ENCODE data around the gene DDAH1. TPM values are rescaled to one million over a fixed set of nuclear protein-coding genes. Genes with fewer than 3 reads are reported as not detected.
"Not testable (repeated sequence)": the region's sequence is repeated elsewhere in the genome, so short reads cannot be mapped to it uniquely, and the experiment has no call there.

DDAH1 gene
- polyA plus RNA-seq, 1 donor, result 52.8 TPM

DNA sequence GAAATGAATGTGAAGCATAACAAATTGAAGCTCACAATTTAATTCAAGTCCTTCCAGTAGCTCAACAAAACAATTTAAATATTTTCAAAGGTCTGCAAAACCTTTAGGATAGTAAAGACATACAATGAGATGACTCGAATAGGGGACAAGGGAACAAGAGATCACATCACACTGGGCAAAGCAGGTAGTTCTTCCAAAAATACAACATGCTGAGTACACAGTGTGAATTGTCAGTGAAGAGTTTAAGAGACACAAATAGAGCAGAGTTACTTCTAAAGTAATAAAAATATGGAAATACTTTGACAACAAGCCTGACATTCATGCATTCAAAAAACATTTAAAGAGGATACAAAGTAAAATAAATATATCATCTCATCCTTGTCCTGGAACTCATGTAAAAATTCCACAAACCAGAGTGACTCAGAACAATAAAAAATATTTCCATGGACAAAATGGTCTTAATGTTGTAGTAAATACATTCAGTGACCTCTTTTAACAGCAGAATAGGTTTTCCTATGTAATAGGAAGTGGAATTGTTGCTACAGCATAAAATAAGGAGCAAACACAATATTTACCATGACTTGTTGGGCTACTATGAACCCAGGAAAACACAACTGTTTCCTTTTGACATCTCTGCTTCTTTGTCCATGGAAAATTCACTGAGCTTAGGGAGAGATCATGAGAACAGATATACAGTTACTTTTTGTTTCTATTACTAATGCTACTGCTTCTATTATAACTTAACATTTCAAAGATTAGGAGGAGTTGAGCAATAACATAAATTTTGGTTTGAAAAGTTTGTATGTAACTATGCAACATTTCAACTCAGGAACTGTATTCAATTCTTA is 104.9 kb downstream of the DDAH1 start:
- DNase-seq (ENCODE audit: low read depth), result no peak

DNA sequence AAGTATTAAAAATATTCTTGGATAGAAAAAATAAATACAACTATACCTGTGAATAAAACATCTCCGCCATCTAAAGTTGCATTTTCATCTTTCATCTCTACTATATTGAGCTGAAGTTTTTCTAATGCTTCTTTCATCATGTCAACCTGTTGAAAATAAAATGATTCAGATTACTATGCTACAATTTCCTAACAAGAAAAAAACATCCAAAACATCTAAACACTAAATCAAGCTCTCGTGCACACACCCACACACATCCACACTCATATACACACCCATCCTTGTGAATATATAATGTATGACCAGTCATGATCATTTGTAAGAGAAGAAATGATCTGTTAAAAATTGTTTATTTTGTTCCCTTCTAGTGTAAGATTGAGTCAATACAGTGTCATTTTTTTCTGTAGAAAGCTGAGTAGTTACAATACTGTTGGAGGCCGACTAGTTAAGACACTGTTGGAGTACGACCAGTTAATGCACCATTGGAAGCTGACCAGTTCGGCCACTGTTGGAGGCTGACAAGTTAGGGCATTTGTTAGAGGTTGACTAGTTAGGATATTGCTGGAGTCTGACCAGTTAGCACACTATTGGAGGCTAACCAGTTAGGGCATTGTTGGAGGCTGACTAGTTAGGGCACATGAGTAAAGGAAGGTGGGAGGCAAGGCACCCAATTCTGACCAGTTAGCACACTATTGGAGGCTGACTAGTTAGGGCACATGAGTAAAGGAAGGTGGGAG is 106.1 kb downstream of the DDAH1 start:
- no peak for DNase-seq (ENCODE audit: low read depth)

DNA sequence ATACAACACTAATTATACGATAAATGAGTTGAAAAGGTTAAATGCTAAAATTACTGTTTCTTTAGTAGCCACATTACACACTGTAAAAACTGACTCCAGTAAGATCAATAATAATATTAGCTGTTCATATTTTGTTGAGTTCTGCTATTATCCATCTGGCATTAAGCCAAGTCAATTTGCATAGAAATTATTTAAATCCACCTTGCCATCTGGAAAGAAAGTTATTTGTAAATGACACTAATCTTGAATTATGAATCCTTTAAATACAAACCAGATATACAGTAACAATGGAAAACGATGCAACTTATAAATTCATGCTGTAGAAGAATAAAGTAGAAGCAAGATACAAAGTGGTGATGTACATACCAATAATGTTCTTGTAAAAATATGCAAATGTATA is 107.1 kb downstream of the DDAH1 start:
- no peak for DNase-seq (ENCODE audit: low read depth)

- no peak for DNase-seq (ENCODE audit: low read depth)
Observed at GRCh38 chr1:85356130-85356529, 108.8 kb downstream of the DDAH1 start.

GRCh38 chr1:85352055-85352454 is 112.9 kb downstream of the DDAH1 start:
- DNase-seq (ENCODE audit: low read depth), result no peak

GRCh38 chr1:85351202-85351828 is 113.6 kb downstream of the DDAH1 start:
- DNase-seq (ENCODE audit: low read depth), result no peak

DNA sequence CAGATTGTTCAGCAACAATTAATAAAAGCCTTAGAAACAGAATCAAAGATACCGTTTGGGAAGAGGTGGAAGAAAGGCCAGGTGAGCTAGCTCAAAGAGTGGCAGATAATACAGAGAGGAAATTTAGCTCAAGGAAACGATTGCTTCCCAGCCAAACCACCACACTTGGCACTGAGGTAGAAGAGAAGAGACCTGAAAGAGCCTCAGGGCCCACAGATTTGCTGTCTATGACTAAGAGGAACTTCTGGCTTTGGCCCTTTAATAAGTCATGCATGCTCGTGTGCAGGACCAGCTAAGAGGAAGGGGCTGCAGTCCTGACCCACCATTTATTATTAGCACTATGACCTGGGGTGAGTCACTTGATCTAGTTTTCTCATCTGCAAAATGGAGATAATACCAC is 115.7 kb downstream of the DDAH1 start:
- DNase-seq (ENCODE audit: low read depth), result no peak

DNA sequence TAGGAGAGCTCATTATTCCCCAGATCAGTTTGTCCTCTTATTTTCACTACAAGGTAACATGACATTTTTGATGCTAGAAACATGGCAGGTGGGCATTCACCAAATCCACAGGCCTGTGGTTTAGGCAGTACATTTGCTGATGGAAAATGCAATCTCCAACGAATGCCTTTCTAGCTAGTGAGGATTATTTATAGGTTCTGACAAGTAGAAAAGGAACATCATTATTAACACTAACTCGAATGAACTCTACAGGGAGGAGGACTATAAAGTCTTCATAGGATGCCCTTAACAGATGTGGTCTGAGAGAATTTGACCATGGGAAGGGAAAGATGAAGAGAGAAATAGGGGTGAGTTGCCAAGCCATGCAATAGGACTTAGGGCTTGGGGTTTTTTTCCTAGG is 117.1 kb downstream of the DDAH1 start:
- no peak for DNase-seq (ENCODE audit: low read depth)

- DNase-seq (ENCODE audit: low read depth), result not testable (repeated sequence)
Observed at GRCh38 chr1:85347275-85347674, 117.7 kb downstream of the DDAH1 start.

- no peak for DNase-seq (ENCODE audit: low read depth)
Observed at GRCh38 chr1:85344256-85344694, 120.7 kb downstream of the DDAH1 start.

GRCh38 chr1:85343612-85344255 is 121.2 kb downstream of the DDAH1 start:
- DNase-seq (ENCODE audit: low read depth), result no peak

DNA sequence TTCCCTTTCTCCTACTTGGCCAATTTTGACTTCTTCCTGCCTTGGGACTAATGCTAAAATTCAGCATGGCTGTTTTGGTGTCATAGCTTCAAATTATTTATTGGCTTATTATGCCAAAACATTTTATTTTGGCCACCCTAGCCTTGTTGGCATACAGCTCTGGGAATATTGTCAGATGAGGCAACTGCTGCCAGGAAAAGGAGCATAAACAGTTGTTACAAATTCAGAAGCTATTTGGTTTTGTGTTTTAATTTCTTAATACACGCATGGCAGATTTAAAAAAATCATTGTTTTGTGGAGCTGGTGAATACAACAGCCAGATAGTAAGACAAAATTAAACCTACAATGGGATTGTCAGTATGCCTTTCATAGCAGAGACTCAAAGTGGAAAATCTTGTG is 121.7 kb downstream of the DDAH1 start:
- no peak for DNase-seq (ENCODE audit: low read depth)

DNA sequence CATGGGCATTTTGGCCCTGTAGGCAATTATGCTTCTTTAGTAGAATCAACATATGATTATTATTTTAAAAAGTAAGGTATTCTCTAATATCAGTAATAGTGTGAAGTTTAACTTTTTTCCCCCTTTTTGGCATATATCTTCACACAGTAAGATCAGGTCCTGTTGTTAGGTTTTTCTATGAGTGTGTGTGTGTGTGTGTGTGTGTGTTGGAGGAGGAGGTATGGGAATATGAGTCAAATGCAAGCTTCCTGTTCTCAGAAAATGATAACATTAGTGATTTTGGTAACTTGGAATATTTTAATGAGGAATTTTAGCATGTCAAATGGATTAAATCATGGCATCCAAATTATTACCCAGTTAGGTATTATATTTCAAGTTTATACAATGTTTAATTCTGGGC is 122.8 kb downstream of the DDAH1 start:
- DNase-seq (ENCODE audit: low read depth), result no peak

GRCh38 chr1:85340427-85340826 is 124.5 kb downstream of the DDAH1 start:
- DNase-seq (ENCODE audit: low read depth), result no peak

GRCh38 chr1:85339656-85340399 is 125.1 kb downstream of the DDAH1 start:
- DNase-seq (ENCODE audit: low read depth), result no peak

DNA sequence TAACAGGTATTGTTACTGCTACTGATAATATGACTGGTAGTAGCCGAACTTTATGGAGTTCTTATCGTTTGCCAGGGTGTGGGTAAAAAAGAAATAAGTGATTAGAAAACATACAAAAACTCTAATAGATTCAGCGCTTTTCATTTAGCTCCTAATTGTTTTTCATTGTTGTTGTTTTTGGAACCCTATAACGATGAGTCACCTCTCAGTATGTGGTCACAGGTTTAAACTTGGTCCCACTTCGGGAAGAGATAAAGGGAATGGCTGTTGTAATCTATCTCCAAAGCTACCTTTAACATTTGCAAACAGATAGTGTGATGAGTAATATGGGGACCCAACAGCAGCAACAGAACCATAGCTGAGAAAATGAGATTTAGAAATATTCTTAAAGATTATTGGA is 125.9 kb downstream of the DDAH1 start:
- DNase-seq (ENCODE audit: low read depth), result no peak

- DNase-seq (ENCODE audit: low read depth), result no peak
Observed at GRCh38 chr1:85334962-85335361, 130.0 kb downstream of the DDAH1 start.

DNA sequence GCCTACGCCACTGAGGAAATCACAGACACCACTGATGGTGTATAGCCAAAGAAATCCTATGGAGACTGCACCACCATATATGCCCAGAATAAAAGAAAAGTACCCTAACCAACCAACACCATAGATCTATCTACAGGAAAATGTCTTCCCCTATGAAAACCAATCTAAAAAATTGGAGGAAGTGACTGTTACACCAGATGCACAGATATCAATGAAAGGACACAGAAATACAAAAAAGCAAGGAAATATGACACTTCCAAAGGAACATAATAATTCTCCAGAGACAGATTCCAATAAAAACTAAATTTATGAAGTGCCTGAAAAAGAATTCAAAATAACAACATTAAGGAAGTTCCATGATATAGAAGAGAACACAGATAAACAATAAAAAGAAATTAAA is 131.8 kb downstream of the DDAH1 start:
- DNase-seq (ENCODE audit: low read depth), result no peak

DNA sequence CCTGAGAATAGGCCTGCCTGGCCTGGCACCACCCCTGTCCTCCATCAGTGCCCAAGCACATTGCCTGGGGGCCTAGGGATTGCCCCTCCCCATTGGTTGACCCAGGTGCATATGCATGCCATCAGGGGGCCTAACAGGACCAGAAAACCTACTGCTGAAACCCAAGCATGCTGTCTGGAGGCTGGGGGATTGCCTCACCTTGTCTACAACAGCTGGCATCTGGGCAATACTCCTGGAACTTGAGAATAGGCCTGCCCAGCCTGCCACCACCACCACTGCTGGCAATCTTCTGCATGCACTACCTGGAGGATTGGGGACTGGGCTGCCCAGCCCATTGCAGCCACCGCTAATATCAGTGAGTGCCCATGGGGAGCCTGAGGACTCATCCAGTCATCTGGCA is 132.4 kb downstream of the DDAH1 start:
- no peak for DNase-seq (ENCODE audit: low read depth)

- no peak for DNase-seq (ENCODE audit: low read depth)
Observed at GRCh38 chr1:85330711-85331290, 134.2 kb downstream of the DDAH1 start.

GRCh38 chr1:85330214-85330631 is 134.7 kb downstream of the DDAH1 start:
- no peak for DNase-seq (ENCODE audit: low read depth)

Measured in forelimb muscle (tissue), 1 donor.